Raji (cell line): ENCODE data around the gene AMPD2.

ENCODE experiments used
- POLR2A ChIP-seq: IDR thresholded peaks from 2 replicates; pipeline ENCODE4 v1.6.1; 2011; ENCODE audit warnings: low read depth, low read length, control low read depth; ENCODE audit not compliant: insufficient read depth

Gene AMPD2

GRCh38 chr1:109619576-109620400, at the start of gene AMPD2, which contains the start of gene GNAT2:
Gene AMPD2, plus strand, starts transcription at chr1:109619837. Its CDS starts 1,339 bp downstream, at chr1:109621176.
Gene GNAT2, minus strand, starts transcription at chr1:109619616. Its CDS starts 6,746 bp downstream, at chr1:109612870.
- TF ChIP-seq POLR2A = peak; percentile 83

- no peak for TF ChIP-seq POLR2A
Measured at GRCh38 chr1:109570414-109570813, 49.2 kb upstream of the AMPD2 start.

DNA sequence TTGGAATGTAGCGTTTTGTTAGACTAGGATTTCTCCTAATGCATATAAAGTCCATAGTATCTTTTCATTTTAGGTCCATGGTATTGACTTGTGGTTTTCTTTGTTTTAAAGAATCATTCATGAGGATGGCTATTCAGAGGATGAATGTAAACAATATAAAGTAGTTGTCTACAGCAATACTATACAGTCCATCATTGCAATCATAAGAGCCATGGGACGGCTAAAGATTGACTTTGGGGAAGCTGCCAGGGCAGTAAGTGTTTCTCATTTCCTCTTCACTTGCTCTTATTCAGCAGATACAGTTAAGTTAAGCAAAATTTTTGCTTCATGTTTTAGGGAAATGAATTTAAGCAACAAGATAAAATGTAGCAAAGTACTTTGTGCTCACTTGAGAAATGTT, 45.9 kb upstream of the AMPD2 start:
- TF ChIP-seq POLR2A = no peak

DNA sequence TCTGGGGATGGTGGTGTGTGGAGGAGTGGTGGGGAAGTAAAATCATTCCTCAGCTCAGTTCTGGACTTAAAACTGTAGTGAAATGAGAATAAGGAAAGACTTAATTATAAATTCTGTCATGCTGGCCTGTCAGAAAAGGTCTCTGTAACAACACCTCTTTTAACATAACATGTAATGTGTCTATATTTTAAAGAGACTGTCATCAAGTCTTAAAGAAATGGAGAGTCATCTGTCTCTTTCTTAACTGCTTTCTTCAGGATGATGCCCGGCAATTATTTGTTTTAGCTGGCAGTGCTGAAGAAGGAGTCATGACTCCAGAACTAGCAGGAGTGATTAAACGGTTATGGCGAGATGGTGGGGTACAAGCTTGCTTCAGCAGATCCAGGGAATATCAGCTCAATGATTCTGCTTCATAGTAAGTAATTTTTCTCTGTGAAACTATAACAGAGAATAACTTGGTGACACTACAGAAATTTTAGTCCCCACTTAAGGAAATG, 40.6 kb upstream of the AMPD2 start:
- TF ChIP-seq POLR2A = no peak

- TF ChIP-seq POLR2A = no peak
Measured at GRCh38 chr1:109579491-109579890, 40.1 kb upstream of the AMPD2 start.

DNA sequence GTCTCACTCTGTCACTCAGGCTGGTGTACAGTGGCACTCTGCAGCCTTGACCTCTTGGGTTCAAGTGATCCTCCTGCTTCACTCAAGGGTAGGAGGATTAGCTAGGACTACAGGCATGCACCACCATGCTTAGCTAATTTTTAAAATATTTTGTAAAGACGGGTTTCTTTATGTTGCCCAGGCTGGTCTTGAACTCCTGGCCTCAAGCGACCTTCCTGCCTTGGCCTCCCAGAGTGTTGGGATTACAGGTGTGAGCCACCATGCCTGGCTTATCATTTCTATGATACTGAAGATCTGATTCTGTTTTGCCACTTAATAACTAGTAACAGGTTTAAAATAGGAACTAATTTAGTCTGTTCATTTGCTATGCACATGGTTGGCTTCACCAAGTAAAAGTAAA, 37.6 kb upstream of the AMPD2 start:
- no peak for TF ChIP-seq POLR2A

DNA sequence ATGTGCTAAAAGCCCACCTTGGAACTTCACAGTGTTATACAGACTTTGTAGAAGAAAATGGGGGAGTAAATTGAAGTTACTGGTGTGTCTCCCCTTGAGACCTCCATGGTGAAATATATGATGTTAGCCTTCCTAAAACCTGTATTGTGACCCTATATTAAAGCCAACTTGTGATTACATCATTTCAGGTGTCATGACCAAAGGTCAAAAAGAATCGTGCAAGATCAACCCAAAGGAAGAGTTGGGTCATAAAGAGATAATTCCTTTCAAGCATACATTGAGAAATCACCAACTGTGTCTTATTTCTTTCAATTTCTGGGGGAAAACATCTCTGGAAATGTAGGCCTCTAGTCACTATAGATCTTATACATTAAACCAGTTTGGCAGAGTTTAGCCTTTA, 34.9 kb upstream of the AMPD2 start:
- no peak for TF ChIP-seq POLR2A

- TF ChIP-seq POLR2A = no peak
Measured at GRCh38 chr1:109586055-109586454, 33.6 kb upstream of the AMPD2 start.

- no peak for TF ChIP-seq POLR2A
Measured at GRCh38 chr1:109589177-109589576, 30.5 kb upstream of the AMPD2 start.

- TF ChIP-seq POLR2A = no peak
Measured at GRCh38 chr1:109589679-109590078, 30.0 kb upstream of the AMPD2 start.

DNA sequence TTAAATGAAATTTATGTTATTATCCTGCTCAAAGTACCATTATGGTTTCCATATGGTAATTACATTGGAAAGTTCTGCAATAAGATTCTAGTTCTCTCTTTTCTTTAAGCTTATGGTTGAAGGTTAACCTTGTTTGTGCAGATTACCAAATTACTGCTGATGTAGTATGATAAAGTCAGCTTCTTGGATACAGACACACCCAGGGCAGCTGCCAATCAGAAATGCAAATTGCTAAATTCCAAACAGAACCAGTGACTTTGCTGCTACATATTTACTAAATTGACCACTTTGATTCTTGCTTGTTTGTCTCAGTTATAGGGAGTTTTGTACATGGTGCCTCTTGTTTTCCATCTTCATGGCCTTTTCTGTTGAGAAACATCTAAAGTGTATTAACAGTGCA, 26.7 kb upstream of the AMPD2 start:
- TF ChIP-seq POLR2A = no peak

GRCh38 chr1:109595531-109595930, 24.1 kb upstream of the AMPD2 start:
- no peak for TF ChIP-seq POLR2A

- TF ChIP-seq POLR2A = no peak
Measured at GRCh38 chr1:109598156-109598555, 21.5 kb upstream of the AMPD2 start.

- no peak for TF ChIP-seq POLR2A
Measured at GRCh38 chr1:109598655-109599054, 21.0 kb upstream of the AMPD2 start.

DNA sequence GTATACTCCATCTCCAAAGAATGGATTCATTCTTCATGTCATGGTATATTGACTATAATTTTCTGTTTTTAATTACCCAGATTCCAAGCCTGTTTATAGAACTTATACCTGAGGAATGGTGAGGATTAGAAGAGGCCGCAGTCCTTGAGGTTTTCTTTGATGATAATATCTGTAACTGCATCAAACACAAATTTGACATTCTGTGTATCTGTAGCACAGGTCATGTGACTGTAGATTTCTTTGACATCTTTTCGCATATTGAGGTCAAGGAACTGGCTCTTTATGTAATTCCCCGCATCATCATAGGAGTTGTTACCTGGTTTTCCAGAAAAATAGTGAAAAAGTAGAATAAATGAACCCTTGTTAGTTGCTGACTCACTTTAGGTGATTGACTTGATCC, 16.4 kb upstream of the AMPD2 start:
- TF ChIP-seq POLR2A = no peak

DNA sequence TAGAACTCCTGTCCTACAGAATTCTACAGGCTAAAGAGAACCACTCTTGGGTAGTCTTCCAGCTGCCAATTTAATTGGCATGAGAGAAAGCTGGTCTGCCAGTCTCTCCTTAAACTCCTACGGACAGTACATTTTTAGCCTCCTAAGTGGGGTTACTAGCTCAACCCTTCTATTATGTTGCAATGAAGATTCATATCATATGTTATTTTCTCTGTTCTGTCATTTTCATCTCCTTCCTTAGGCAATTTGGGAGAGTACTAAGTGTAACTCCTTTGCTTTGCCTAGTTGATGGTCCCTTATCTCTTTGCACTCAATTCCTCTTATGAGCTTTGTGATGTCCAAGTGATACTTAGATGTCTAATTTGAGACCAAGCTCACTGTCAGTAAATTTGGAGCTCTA, 14.3 kb upstream of the AMPD2 start:
- no peak for TF ChIP-seq POLR2A

DNA sequence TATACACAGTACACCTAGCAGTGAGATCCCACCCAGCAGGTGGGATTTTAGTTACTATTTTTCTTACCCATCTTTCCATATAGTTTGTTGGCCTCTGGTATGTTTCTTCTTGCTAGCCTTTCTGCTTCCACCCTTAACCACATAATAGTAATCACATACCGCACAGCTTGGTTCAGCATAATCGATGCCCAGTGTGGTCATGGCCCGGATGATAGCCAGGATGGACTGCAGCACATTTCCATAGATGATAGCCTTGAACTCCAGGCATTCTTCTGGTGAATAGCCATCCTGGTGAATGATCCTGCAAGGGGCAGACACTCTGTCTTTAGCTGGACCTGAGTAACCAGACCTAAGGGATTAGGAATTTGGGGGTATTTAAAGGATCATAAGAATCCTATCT, 9.8 kb upstream of the AMPD2 start:
- TF ChIP-seq POLR2A = no peak

GRCh38 chr1:109610609-109611307, 8.9 kb upstream of the AMPD2 start:
- TF ChIP-seq POLR2A = no peak
